Measurements from ENCODE around the gene CCL20. TPM values are rescaled to one million over a fixed set of nuclear protein-coding genes. Genes with fewer than 3 reads are reported as not detected.

CCL20 gene
- total RNA-seq: 0.18 and 0.86 TPM in 2 replicates

GRCh38 chr2:227813562-227814353 lies at the start of gene CCL20:
TSS of gene CCL20 (plus strand) at chr2:227813842. CDS start at chr2:227813912, 70 bp downstream.

Other genes starting within 250 kb of the CCL20 start
- gene SCYGR2, start 214.9 kb upstream of the CCL20 start, total RNA-seq: not detected in 2 replicates
- not detected in 2 replicates for gene SCYGR3, start 199.0 kb upstream of the CCL20 start, total RNA-seq
- not detected in 2 replicates for gene SCYGR4, start 196.3 kb upstream of the CCL20 start, total RNA-seq
- gene SCYGR5, start 147.0 kb upstream of the CCL20 start, total RNA-seq: not detected in 2 replicates
- gene SLC19A3, start 95.8 kb upstream of the CCL20 start, total RNA-seq: not detected in 2 replicates
- not detected in 2 replicates for gene SCYGR6, start 89.1 kb upstream of the CCL20 start, total RNA-seq
- not detected in 2 replicates for gene SCYGR7, start 85.5 kb upstream of the CCL20 start, total RNA-seq
- gene SCYGR8, start 67.9 kb upstream of the CCL20 start, total RNA-seq: not detected in 2 replicates
- gene DAW1, start 57.8 kb downstream of the CCL20 start, total RNA-seq: 2.8 and 9.8 TPM in 2 replicates